ENCODE data around the gene APBA2.

GRCh38 chr15:28930476-28931291, 44.9 kb downstream of the APBA2 start:
- TF ChIP-seq CTCF (IDR thresholded peaks at IDR 0.05) (no peak), POLR2A (IDR thresholded peaks at IDR 0.05) (no peak)

Data from tibial nerve (tissue), 3 donors.